Esophagus (tissue), 2 donors: ENCODE measurements around the gene ZSCAN1. TPM values are rescaled to one million over a fixed set of nuclear protein-coding genes. Genes with fewer than 3 reads are reported as not detected.
A peak's percentile ranks its signal among the peaks of the same experiment; 100 is the strongest.

ENCODE experiments used
- H3K27ac ChIP-seq, 2 donors: one replicate each; pipeline ENCODE4 v1.5.1; 2013; ENCODE audit warnings: low read depth in 2 of 2, mild to moderate bottlenecking in 2 of 2, inconsistent platforms in 1 of 2, low read length in 1 of 2, moderate library complexity in 1 of 2
- H3K27me3 ChIP-seq, 2 donors: one replicate each; pipeline ENCODE4 v1.6.1; 2013; ENCODE audit warnings: low read length in 2 of 2, control low read depth in 1 of 2, mild to moderate bottlenecking in 1 of 2; ENCODE audit not compliant: insufficient read depth in 2 of 2, control insufficient read depth in 1 of 2
- H3K36me3 ChIP-seq, 2 donors: one replicate each; pipeline ENCODE4 v1.6.1; 2013; ENCODE audit warnings: low read length in 1 of 2; ENCODE audit not compliant: control insufficient read depth in 2 of 2, insufficient read depth in 2 of 2
- H3K4me1 ChIP-seq, 2 donors: one replicate each; pipeline ENCODE4 v1.6.1; 2013; ENCODE audit warnings: low read length in 1 of 2; ENCODE audit not compliant: control insufficient read depth in 2 of 2, insufficient read depth in 2 of 2
- H3K4me3 ChIP-seq, 2 donors: one replicate each; pipeline ENCODE4 v1.5.1; 2013; ENCODE audit warnings: low read length in 2 of 2, mild to moderate bottlenecking in 2 of 2, low read depth in 1 of 2, moderate library complexity in 1 of 2
- H3K9me3 ChIP-seq, 2 donors: one replicate each; pipeline ENCODE4 v1.6.1; 2013; ENCODE audit warnings: mild to moderate bottlenecking in 2 of 2, low read depth in 1 of 2, low read length in 1 of 2, moderate library complexity in 1 of 2; ENCODE audit not compliant: control insufficient read depth in 2 of 2, insufficient read depth in 1 of 2
- WGBS, 2 donors: extraction: QIAGEN DNeasy Blood & Tissue Kit; methylation state at CpG; one replicate each; pipeline ENCODE4 v1.1.7; 2013; 5-methylcytosine and 5-hydroxymethylcytosine counted together
- polyA plus RNA-seq, 2 donors: library from polyadenylated mRNA; stranded (reverse); fragments of 200-250 nt; gene quantifications; one replicate each; pipeline ENCODE4 v1.2.3, GENCODE V29; 2013
- donor health status: healthy with polysubstance abuse.
- donor health status: Bipolar disorder and iron deficiency.

The ZSCAN1 gene
- polyA plus RNA-seq, 2 donors, result 0.05 TPM; not detected in 1

DNA sequence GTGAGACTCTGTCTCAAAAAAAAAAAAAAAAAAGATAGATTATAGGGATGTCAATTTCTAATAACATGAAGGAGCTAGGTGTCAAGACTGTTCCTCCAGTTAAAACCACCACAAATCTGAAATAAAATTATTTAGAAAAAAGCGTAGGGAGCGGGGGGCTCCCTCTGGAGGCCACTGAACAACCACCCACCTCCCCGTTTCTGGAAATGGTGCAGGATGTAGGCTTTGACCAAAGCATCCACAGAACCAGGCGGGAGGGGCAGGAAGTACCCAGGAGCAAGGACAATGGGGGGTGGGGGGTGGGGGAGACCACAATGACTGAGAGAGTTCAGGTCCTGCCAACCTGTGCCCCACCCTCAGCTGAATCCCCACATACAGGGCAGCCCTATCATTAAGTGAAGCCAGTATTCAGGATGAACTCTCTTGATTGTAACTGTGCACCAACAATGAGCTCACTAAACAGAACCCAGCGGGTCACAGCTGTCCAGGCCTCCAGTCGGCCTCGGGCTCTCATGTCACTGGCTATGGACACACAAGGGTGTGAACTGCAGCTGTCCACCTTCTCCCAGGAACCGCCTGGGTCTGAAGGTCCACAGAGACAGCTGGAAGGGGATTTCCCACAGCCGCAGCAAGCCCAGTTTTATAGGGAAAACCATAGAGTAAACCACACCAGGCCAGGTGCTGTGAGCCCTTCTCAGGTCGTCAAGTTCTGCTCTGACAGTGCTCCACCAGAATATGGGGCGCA, 57.6 kb downstream of the ZSCAN1 start:
- no peak overlapping the region for H3K27ac ChIP-seq
- H3K9me3 ChIP-seq, result peaks cover 19 to 38% of the 10 kb centered on the region in 2 donors
- 78 to 85% methylated on average over 11 of the region's 11 CpGs for WGBS, 2 donors
- H3K4me1 ChIP-seq, result no peaks in the 10 kb centered on the region
- H3K4me3 ChIP-seq, result no peak overlapping the region
- H3K27me3 ChIP-seq, result no peaks in the 10 kb centered on the region
- H3K36me3 ChIP-seq, result peaks cover 0 to 3% of the 10 kb centered on the region in 2 donors

DNA sequence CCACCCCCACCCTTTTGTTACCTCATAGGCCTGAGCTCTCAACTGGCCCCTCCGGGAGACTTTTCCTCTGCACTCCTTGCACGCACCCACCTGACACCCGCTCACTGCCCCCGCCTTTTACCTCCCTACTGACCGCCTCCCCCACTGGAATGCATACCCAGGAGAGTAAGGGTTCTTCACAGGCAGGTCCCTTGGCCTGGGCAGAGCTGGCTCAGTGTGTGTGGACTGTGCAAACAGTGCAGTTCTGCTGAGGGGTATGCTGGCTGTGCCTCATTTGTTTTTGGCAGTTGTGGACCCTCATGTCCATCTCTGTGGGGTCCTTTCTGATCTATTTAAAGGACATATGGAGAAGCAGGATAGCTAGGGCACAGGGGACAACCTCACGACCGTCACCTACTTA, 59.2 kb downstream of the ZSCAN1 start:
- Histone ChIP-seq H3K4me1 (peaks cover 0 to 7% of the 10 kb centered on the region in 2 donors), H3K27me3 (no peaks in the 10 kb centered on the region), H3K36me3 (peaks cover 0 to 2% of the 10 kb centered on the region in 2 donors), H3K4me3 (no peak overlapping the region), H3K27ac (no peak overlapping the region), H3K9me3 (peaks cover 9 to 33% of the 10 kb centered on the region in 2 donors)
- WGBS, 2 donors, result 92 to 94% methylated on average over 7 of the region's 7 CpGs

DNA sequence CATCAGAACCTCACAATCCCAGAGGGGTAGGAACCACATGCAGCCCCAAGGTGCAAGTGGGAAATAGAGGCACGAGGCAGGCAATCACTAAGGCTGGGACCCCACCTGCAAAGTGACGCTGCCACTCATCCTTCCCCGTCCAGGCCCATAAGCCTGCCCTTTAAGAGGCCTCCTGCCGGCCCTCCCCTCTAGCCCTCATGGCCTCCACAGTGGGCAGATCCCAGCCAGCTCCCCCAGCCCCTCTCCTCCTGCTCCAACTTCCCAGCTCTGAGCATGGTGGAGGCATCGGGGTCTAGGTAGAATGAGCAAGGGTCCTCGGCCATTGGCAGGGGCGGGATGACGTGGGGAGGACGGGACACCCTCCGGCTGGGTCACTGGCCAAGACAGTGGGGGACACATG, 61.5 kb downstream of the ZSCAN1 start:
- 94 to 96% methylated on average over 10 of the region's 10 CpGs for WGBS, 2 donors
- Histone ChIP-seq H3K9me3 (peaks cover 6 to 27% of the 10 kb centered on the region in 2 donors), H3K27me3 (no peaks in the 10 kb centered on the region), H3K4me3 (no peak overlapping the region), H3K27ac (no peak overlapping the region), H3K36me3 (peaks cover 0 to 2% of the 10 kb centered on the region in 2 donors), H3K4me1 (peaks cover 0 to 7% of the 10 kb centered on the region in 2 donors)

DNA sequence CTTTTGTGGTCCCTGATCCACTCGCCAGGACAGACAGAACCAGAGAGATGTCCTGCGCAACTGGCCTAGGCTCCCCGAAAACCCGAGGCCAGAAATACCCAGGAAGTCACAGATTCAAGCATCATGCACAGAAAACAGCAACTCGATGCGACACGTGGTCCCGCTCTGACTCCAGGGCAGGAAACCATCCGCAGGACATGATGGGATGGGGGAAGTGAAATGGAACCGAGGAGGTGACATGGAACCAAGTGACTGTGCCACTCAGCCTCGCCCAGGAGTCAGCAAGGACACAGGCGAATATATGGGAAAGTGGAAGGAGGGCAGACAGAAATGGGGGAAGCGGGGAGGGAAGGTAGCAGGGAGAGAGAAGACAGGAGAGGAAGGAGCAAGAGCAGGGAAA, 63.1 kb downstream of the ZSCAN1 start:
- H3K4me1 ChIP-seq, result peaks cover 0 to 7% of the 10 kb centered on the region in 2 donors
- H3K4me3 ChIP-seq, result no peak overlapping the region
- H3K36me3 ChIP-seq, result peaks cover 0 to 2% of the 10 kb centered on the region in 2 donors
- H3K27ac ChIP-seq, result no peak overlapping the region
- 88 to 90% methylated on average over 13 of the region's 13 CpGs for WGBS, 2 donors
- peaks cover 4 to 24% of the 10 kb centered on the region in 2 donors for H3K9me3 ChIP-seq
- H3K27me3 ChIP-seq, result no peaks in the 10 kb centered on the region

DNA sequence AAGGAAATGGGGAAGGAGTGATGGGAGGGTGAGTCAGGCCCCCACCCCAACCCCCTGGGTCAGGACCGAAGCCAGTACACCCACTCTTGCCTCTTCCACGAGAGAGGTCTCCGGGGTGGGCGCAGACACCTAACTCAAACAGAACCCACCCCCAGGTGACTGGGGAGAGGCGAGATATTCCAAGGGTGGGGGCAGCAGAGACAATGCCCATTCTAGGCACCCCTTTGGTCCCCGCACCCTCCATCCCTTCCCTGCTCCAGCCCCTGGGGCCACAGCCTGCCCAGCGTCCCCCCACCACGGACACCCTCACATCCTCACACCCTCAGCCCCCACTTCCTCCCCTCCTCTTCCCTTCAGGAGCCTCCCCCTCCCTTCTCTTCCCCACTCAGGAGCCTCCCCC, 63.5 kb downstream of the ZSCAN1 start:
- WGBS, 2 donors, result 32 to 35% methylated on average over 7 to 8 of the region's 8 CpGs
- no peaks in the 10 kb centered on the region for H3K27me3 ChIP-seq
- peaks cover 4 to 24% of the 10 kb centered on the region in 2 donors for H3K9me3 ChIP-seq
- H3K27ac ChIP-seq, result no peak overlapping the region
- H3K4me3 ChIP-seq, result peak overlapping the region in 1 of 2 donors; percentile 79
- H3K36me3 ChIP-seq, result peaks cover 0 to 2% of the 10 kb centered on the region in 2 donors
- H3K4me1 ChIP-seq, result peaks cover 0 to 7% of the 10 kb centered on the region in 2 donors

DNA sequence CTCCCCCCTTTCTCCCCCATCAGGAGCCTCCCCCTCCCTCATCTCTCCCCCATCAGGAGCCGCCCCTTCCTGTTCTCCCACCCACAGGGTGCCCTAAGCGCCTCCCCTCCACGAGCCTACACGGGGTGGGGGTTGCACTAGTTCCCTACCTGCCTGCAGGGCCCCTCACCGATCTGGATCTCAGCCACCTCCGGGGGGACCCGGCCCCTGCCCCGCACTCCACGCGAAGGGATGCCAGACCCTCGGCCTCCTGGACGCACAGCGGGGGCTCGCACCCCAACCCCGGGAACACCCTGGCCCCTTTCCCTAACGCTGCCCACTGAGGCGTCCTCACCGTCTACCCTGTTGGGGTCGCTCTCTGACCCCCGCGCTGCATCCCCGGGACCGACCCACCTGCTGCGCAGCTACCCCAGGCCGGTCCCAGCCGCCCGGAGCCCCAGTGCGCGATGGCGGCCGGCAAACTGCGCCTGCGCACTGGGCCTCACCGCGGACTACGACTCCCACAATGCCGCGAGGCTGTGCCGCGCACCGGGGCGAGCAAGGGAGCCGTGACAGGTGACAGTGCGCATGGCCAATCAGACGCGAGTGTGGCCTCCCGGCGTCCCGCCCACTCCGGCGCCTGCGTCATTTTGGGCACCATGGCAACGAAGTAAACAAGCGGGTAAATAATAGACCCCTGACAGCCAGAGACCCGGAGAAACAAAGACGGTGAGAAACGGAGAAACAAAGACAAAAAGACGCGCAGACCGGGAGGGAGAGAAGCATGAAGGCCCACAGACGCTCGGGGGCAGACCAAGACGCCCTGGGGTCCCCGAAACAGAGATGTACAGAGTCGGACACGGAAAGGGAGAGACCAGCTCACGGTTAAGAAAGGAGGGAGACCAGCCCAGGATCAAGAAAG, 64.2 kb downstream of the ZSCAN1 start, which contains the start of gene ZSCAN18:
TSS of gene ZSCAN18 (minus strand) at position 451 of the 901 bp plus-strand sequence. CDS start 7,964 bp downstream, outside the sequence.
- peaks cover 4 to 24% of the 10 kb centered on the region in 2 donors for H3K9me3 ChIP-seq

DNA sequence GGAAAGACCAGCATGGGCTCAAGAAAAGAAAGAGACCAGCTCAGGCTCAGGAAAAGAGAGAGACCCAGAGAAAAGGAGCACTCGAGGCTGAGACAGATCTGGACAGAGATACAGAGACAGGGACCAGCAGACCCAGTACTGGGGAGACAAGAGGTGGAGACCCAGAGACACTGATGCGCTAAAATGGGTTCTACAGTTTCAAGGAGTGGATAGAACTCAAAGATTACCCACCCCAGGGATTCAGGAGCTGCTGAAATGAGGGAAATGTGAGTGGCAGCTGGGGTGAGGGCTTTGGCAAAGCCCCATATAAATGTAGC, 64.8 kb downstream of the ZSCAN1 start:
- 12 to 15% methylated on average over 2 of the region's 2 CpGs for WGBS, 2 donors
- no peaks in the 10 kb centered on the region for H3K27me3 ChIP-seq
- H3K9me3 ChIP-seq, result peaks cover 4 to 18% of the 10 kb centered on the region in 2 donors
- H3K27ac ChIP-seq, result peak overlapping the region; percentile 89 to 96
- H3K4me3 ChIP-seq, result peak overlapping the region; percentile 79 to 91
- H3K36me3 ChIP-seq, result peaks cover 0 to 2% of the 10 kb centered on the region in 2 donors
- peaks cover 0 to 7% of the 10 kb centered on the region in 2 donors for H3K4me1 ChIP-seq

More for the DNA sequence above, 64.2 kb downstream of the ZSCAN1 start, which contains the start of gene ZSCAN18:
- no peaks in the 10 kb centered on the region for H3K27me3 ChIP-seq
- H3K27ac ChIP-seq, result peak within 1 kb of the TSS; percentile 89 to 96
- peak within 1 kb of the TSS; percentile 79 to 91 for H3K4me3 ChIP-seq
- 1% methylated on average over 62 to 67 of the region's 67 CpGs for WGBS, 2 donors
- H3K36me3 ChIP-seq, result peaks cover 0 to 2% of the 10 kb centered on the region in 2 donors
- H3K4me1 ChIP-seq, result peaks cover 0 to 7% of the 10 kb centered on the region in 2 donors

Other genes starting within 250 kb of the ZSCAN1 start
- gene ZNF552, start 219.1 kb upstream of the ZSCAN1 start, polyA plus RNA-seq, result 1 to 10 TPM; 4.6 to 5.7 TPM
- 1 to 10 TPM; 3.1 to 5.7 TPM for gene ZNF587B, start 203.7 kb upstream of the ZSCAN1 start, polyA plus RNA-seq
- gene ZNF587, start 184.2 kb upstream of the ZSCAN1 start, polyA plus RNA-seq, result 10 to 100 TPM in 1 of 2 donors, 1 to 10 TPM in 1; 4.9 to 19.5 TPM
- 1 to 10 TPM; 3.5 to 6.0 TPM for gene ZNF814, start 145.0 kb upstream of the ZSCAN1 start, polyA plus RNA-seq
- 1 to 10 TPM; 1.7 to 2.4 TPM for gene ZNF417, start 117.4 kb upstream of the ZSCAN1 start, polyA plus RNA-seq
- 1 to 10 TPM; 2.0 to 3.0 TPM for gene ZNF418, start 98.6 kb upstream of the ZSCAN1 start, polyA plus RNA-seq
- 1 to 10 TPM; 2.5 TPM for gene ZNF256, start 86.3 kb upstream of the ZSCAN1 start, polyA plus RNA-seq
- 1 to 10 TPM in 1 of 2 donors, under 1 TPM in 1; 0.32 to 1.0 TPM for gene C19orf18, start 59.5 kb upstream of the ZSCAN1 start, polyA plus RNA-seq
- 1 to 10 TPM; 4.6 to 7.2 TPM for gene ZNF606, start 31.2 kb upstream of the ZSCAN1 start, polyA plus RNA-seq
- gene ZNF135, start 25.3 kb downstream of the ZSCAN1 start, polyA plus RNA-seq, result 1 to 10 TPM; 1.6 to 2.9 TPM
- gene ZSCAN18, start 64.2 kb downstream of the ZSCAN1 start, polyA plus RNA-seq, result 10 to 100 TPM; 20.2 to 22.9 TPM
- 1 to 10 TPM; 2.0 to 2.3 TPM for gene ZNF329, start 116.8 kb downstream of the ZSCAN1 start, polyA plus RNA-seq
- gene ZNF274, start 149.0 kb downstream of the ZSCAN1 start, polyA plus RNA-seq, result 10 to 100 TPM; 15.4 to 16.7 TPM
- gene ZNF544, start 194.9 kb downstream of the ZSCAN1 start, polyA plus RNA-seq, result 10 to 100 TPM; 14.7 to 17.9 TPM
- 1 to 10 TPM in 1 of 2 donors, under 1 TPM in 1; 0.91 to 1.6 TPM for gene ZNF8, start 244.9 kb downstream of the ZSCAN1 start, polyA plus RNA-seq